CD1c-positive myeloid dendritic cell (primary cell): ENCODE data around the gene VWA3B.
"Not testable (repeated sequence)": the region's sequence is repeated elsewhere in the genome, so short reads cannot be mapped to it uniquely, and the experiment has no call there.

ENCODE experiments used
- DNase-seq: peaks from one replicate; pipeline ENCODE4 v3.0.0-alpha.2; 2016; ENCODE audit errors: extremely low spot score

VWA3B gene

GRCh38 chr2:98297817-98298682, 211.1 kb downstream of the VWA3B start:
- DNase-seq, result no peak

- DNase-seq, result no peak
Observed at GRCh38 chr2:98298683-98299164, 211.8 kb downstream of the VWA3B start.

- DNase-seq, result no peak
Observed at GRCh38 chr2:98299211-98299905, 212.4 kb downstream of the VWA3B start.

GRCh38 chr2:98300141-98300874, 213.3 kb downstream of the VWA3B start:
- DNase-seq, result no peak

GRCh38 chr2:98301469-98301868, 214.5 kb downstream of the VWA3B start:
- no peak for DNase-seq

GRCh38 chr2:98307131-98307696, 220.2 kb downstream of the VWA3B start:
- not testable (repeated sequence) for DNase-seq

GRCh38 chr2:98308068-98308467, 221.1 kb downstream of the VWA3B start:
- DNase-seq, result no peak

- DNase-seq, result no peak
Observed at GRCh38 chr2:98308532-98308931, 221.6 kb downstream of the VWA3B start.

GRCh38 chr2:98309580-98309979, 222.6 kb downstream of the VWA3B start:
- DNase-seq, result no peak

- DNase-seq, result no peak
Observed at GRCh38 chr2:98310010-98310409, 223.0 kb downstream of the VWA3B start.

GRCh38 chr2:98311090-98311489, 224.1 kb downstream of the VWA3B start:
- no peak for DNase-seq

GRCh38 chr2:98311771-98312545, 225.0 kb downstream of the VWA3B start:
- DNase-seq, result no peak

GRCh38 chr2:98313492-98314250, 226.7 kb downstream of the VWA3B start:
- DNase-seq, result no peak

- DNase-seq, result no peak
Observed at GRCh38 chr2:98314251-98314650, 227.3 kb downstream of the VWA3B start.

GRCh38 chr2:98315957-98316356, 229.0 kb downstream of the VWA3B start:
- DNase-seq, result no peak

- DNase-seq, result no peak
Observed at GRCh38 chr2:98317214-98317613, 230.2 kb downstream of the VWA3B start.

GRCh38 chr2:98320171-98320570, 233.2 kb downstream of the VWA3B start:
- DNase-seq, result not testable (repeated sequence)

GRCh38 chr2:98324181-98324580, 237.2 kb downstream of the VWA3B start:
- DNase-seq, result no peak

- DNase-seq, result no peak
Observed at GRCh38 chr2:98327776-98328175, 240.8 kb downstream of the VWA3B start.

- DNase-seq, result no peak
Observed at GRCh38 chr2:98329549-98329948, 242.6 kb downstream of the VWA3B start.
